Nephron progenitor cell (in vitro differentiated cells): Measurements from ENCODE around the gene STK33.

Source experiments
- DNase-seq: peaks from one replicate; pipeline ENCODE4 v3.0.0; 2021
- H3K27ac Mint-ChIP-seq: 2 replicates; pipeline ENCODE4 v1.8.0; 2021; ENCODE audit warnings: mild to moderate bottlenecking, moderate library complexity, mixed read lengths
- H3K27me3 Mint-ChIP-seq: 2 replicates; pipeline ENCODE4 v1.8.0; 2021; ENCODE audit warnings: mild to moderate bottlenecking, low read depth, mixed read lengths; ENCODE audit not compliant: poor library complexity
- H3K36me3 Mint-ChIP-seq: 2 replicates; pipeline ENCODE4 v1.8.0; 2021; ENCODE audit warnings: low read depth, mixed read lengths
- H3K4me1 Mint-ChIP-seq: 2 replicates; pipeline ENCODE4 v1.8.0; 2021; ENCODE audit warnings: mixed read lengths
- H3K4me3 Mint-ChIP-seq: 2 replicates; pipeline ENCODE4 v1.8.0; 2021; ENCODE audit warnings: mild to moderate bottlenecking, moderate library complexity, mixed read lengths
- H3K9me3 Mint-ChIP-seq: 2 replicates; pipeline ENCODE4 v1.8.0; 2021; ENCODE audit warnings: mild to moderate bottlenecking, moderate library complexity, mixed read lengths
- CTCF ChIP-seq: fragments of 200-600 bp; sonication (generic); IDR thresholded peaks from 2 replicates; pipeline ENCODE4 v1.5.0; 2021; ENCODE audit warnings: antibody characterized with exemption

The STK33 gene

DNA sequence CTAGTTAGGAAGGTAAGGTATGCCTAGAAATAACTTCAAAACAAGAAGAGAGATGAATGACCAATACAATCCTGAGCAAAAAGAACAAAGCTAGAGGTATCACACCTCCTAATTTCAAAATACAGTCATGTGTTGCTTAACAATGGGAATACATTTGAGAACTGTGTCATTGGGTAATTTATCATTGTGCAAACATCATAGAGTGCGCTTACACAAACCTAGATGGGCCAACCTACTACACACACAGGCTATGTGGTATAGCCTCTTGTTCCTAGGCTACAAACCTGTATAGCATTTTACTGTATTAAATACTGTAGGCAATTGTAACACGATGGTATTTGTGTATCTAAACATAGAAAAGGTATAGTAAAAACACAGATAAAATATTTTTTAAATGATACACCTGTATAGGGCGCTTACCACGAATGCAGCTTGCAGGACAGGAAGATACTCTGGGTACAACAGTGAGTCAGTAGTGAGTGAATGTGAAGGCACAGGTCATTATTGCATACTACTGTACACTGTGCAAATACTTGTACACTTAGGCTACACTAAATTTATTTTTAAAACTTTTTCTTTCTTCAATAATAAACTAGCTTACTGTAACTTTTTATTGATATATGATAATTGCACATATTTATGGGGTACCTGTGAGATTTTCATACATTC is 48.2 kb downstream of the STK33 start:
- TF ChIP-seq CTCF, result no peak
- Mint-ChIP-seq H3K27me3 (no peaks in the 10 kb centered on the region), H3K9me3 (peaks cover 27% of the 10 kb centered on the region), H3K4me3 (no peak overlapping the region), H3K36me3 (peaks cover 22% of the 10 kb centered on the region), H3K4me1 (no peaks in the 10 kb centered on the region), H3K27ac (no peak overlapping the region)
- DNase-seq, result no peak

- no peak overlapping the region for H3K27ac Mint-ChIP-seq
Measured at GRCh38 chr11:8544807-8545206, 49.2 kb downstream of the STK33 start.

DNA sequence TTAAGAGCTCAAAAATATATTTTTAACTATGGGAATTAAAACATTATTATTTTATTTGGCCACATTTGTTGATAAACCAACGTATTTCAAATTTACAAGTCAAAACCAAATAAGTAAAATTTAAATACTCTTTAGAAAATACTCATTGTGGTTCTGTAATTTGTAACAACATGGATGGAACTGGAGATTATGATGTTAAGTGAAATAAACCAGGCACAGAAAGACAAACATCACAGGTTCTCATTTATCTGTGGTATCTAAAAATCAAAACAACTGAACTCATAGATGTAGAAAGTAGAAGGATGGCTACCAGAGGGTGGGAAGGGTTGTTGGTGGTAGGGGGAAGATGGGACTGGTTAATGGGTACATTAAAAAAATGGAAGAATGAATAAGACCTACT is 50.8 kb downstream of the STK33 start:
- Mint-ChIP-seq H3K9me3 (peaks cover 16% of the 10 kb centered on the region), H3K36me3 (peaks cover 14% of the 10 kb centered on the region), H3K4me1 (no peaks in the 10 kb centered on the region), H3K27ac (no peak overlapping the region), H3K4me3 (no peak overlapping the region), H3K27me3 (no peaks in the 10 kb centered on the region)
- no peak for DNase-seq
- TF ChIP-seq CTCF, result no peak

More at GRCh38 chr11:8544807-8545206, 49.2 kb downstream of the STK33 start:
- Mint-ChIP-seq H3K4me3 (no peak overlapping the region), H3K36me3 (peaks cover 22% of the 10 kb centered on the region), H3K4me1 (no peaks in the 10 kb centered on the region), H3K27me3 (no peaks in the 10 kb centered on the region), H3K9me3 (peaks cover 27% of the 10 kb centered on the region)
- DNase-seq, result no peak
- no peak for TF ChIP-seq CTCF

DNA sequence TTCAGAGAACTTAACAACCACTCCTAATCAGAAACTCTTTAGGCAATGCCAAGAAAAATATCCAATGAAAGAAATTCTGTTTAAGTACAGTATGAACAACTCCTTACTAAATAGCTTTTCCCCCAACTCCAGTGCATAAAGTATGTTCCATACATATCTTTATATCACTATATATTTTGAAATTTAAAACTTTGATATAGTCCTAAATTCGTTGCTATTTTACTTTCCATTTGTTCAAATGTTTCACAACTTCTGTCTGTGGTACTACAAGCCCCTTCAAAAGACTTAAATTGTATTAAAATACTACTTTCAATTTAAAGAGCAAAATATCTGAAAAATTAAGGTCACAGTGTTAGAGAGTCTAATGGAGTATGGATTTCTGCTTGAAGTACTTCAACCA is 52.6 kb downstream of the STK33 start:
- Mint-ChIP-seq H3K4me1 (no peaks in the 10 kb centered on the region), H3K27me3 (no peaks in the 10 kb centered on the region), H3K4me3 (no peak overlapping the region), H3K36me3 (no peaks in the 10 kb centered on the region), H3K9me3 (no peaks in the 10 kb centered on the region), H3K27ac (no peak overlapping the region)
- no peak for TF ChIP-seq CTCF
- DNase-seq, result no peak

DNA sequence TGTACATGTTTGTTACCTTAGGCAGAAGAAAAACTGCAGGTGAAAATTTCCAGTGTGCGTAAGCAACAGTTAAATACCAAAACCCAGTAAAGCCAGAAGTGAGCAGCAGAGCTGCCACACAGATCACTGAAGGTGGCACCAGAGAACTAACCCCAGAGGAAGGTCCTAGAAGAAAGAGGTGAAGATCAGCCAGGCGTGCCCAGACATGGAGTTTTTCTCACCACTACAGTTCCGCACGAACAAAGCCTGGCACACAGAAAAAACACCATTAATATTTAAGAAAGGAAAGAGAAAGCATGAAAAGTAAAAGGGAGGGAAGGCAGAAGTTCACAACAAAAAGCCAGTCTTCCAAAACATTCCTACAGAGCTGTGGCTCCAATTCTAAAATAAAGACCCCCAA is 60.7 kb downstream of the STK33 start:
- Mint-ChIP-seq H3K27me3 (no peaks in the 10 kb centered on the region), H3K4me1 (peaks cover 18% of the 10 kb centered on the region), H3K4me3 (no peak overlapping the region), H3K27ac (peak overlapping the region; percentile 91), H3K9me3 (no peaks in the 10 kb centered on the region), H3K36me3 (no peaks in the 10 kb centered on the region)
- no peak for TF ChIP-seq CTCF
- no peak for DNase-seq

DNA sequence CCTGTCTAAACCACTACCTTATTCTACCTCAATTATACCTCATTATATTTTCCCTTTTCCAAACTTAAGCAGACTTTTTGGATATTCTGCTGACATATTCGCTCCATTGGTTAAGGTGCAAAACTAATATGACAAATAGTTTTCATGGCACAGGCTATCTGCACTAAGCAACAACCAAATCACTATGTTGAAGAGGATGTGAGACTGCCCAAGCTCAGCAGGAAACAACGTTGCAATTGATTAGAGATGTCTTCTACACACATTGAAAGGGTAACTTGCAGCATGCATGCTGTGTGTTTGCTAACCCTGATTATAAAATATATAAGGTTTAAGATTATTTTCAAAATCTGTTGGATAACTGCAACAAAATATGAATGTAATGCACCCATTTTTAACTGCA is 61.6 kb downstream of the STK33 start:
- no peak overlapping the region for H3K4me3 Mint-ChIP-seq
- no peak overlapping the region for H3K27ac Mint-ChIP-seq
- peaks cover 18% of the 10 kb centered on the region for H3K4me1 Mint-ChIP-seq
- no peaks in the 10 kb centered on the region for H3K27me3 Mint-ChIP-seq
- no peaks in the 10 kb centered on the region for H3K36me3 Mint-ChIP-seq
- no peaks in the 10 kb centered on the region for H3K9me3 Mint-ChIP-seq
- no peak for DNase-seq
- TF ChIP-seq CTCF, result no peak
